Ovary (tissue), 3 donors: ENCODE measurements around the gene SUSD6.

Experiments
- CTCF ChIP-seq, 3 donors: fragments of 450-650 bp in 2 of 3; fragments of 200-600 bp in 1 of 3; IDR thresholded peaks; one replicate each; pipeline versions ENCODE4 v1.5.1 to v1.8.0; 2016 to 2022; ENCODE audit warnings: antibody characterized with exemption in 3 of 3, mild to moderate bottlenecking in 1 of 3
- EP300 ChIP-seq: sonication (generic); formaldehyde crosslinking; IDR thresholded peaks from one replicate; pipeline ENCODE4 v1.6.1; 2017; ENCODE audit warnings: antibody characterized with exemption
- POLR2A ChIP-seq: fragments of 450-650 bp; IDR thresholded peaks from one replicate; pipeline ENCODE4 v1.6.1; 2017; ENCODE audit warnings: antibody characterized with exemption, mild to moderate bottlenecking, moderate library complexity
- donor health status: DM: no; HTN: no; CAD: no.

GRCh38 chr14:69660344-69661193, 49.2 kb downstream of the SUSD6 start:
- no peak for TF ChIP-seq CTCF (IDR thresholded peaks at IDR 0.05)
- no peak for TF ChIP-seq POLR2A
- no peak for TF ChIP-seq EP300
